Ascending aorta (tissue), 2 donors: Measurements from ENCODE around the gene FHOD1. TPM values are rescaled to one million over a fixed set of nuclear protein-coding genes. Genes with fewer than 3 reads are reported as not detected.
A peak's percentile ranks its signal among the peaks of the same experiment; 100 is the strongest.

Source experiments
- DNase-seq, 2 donors: peaks; one replicate each; pipeline ENCODE4 v3.0.0-alpha.2; 2019; ENCODE audit warnings: low spot score in 2 of 2
- H3K27ac ChIP-seq, 2 donors: fragments of 200-600 bp; sonication (generic); one replicate each; pipeline ENCODE4 v1.5.1; 2016 to 2017; ENCODE audit warnings: mild to moderate bottlenecking in 1 of 2
- H3K27me3 ChIP-seq: fragments of 200-600 bp; sonication (generic); one replicate; pipeline ENCODE4 v1.5.1; 2017
- H3K36me3 ChIP-seq, 2 donors: fragments of 200-600 bp; sonication (generic); one replicate each; pipeline ENCODE4 v1.5.1; 2016
- H3K4me1 ChIP-seq, 2 donors: fragments of 200-600 bp; sonication (generic); one replicate each; pipeline ENCODE4 v1.5.1; 2016 to 2017; ENCODE audit warnings: mild to moderate bottlenecking in 1 of 2
- H3K4me3 ChIP-seq, 2 donors: fragments of 200-600 bp; sonication (generic); one replicate each; pipeline ENCODE4 v1.5.1; 2016 to 2017; ENCODE audit warnings: mild to moderate bottlenecking in 1 of 2
- H3K9me3 ChIP-seq, 2 donors: fragments of 200-600 bp; sonication (generic); one replicate each; pipeline ENCODE4 v1.5.1; 2016
- intact Hi-C: fragments of 100-400 bp; cut with DNase I; formaldehyde crosslinking; loops from one replicate; pipeline ENCODE4 v1.15.1; 2023
- total RNA-seq: library from RNA; depleted of rRNA; stranded (reverse); fragments of >200 nt; gene quantifications from one replicate; pipeline ENCODE4 v1.1.0, GENCODE V29; 2016
- TF ChIP-seq, protein P1 (sequence below), 3 experiments: fragments of 200-600 bp in 2 of 3; fragments of 450-650 bp in 1 of 3; sonication (generic) in 2 of 3; IDR thresholded peaks; one replicate each; pipeline ENCODE4 v1.5.1; 2016 to 2019; ENCODE audit warnings: antibody characterized with exemption in 3 of 3, mild to moderate bottlenecking in 1 of 3, moderate library complexity in 1 of 3

The FHOD1 gene
- total RNA-seq, 1 donor from 2014 or later: 20.2 TPM

DNA sequence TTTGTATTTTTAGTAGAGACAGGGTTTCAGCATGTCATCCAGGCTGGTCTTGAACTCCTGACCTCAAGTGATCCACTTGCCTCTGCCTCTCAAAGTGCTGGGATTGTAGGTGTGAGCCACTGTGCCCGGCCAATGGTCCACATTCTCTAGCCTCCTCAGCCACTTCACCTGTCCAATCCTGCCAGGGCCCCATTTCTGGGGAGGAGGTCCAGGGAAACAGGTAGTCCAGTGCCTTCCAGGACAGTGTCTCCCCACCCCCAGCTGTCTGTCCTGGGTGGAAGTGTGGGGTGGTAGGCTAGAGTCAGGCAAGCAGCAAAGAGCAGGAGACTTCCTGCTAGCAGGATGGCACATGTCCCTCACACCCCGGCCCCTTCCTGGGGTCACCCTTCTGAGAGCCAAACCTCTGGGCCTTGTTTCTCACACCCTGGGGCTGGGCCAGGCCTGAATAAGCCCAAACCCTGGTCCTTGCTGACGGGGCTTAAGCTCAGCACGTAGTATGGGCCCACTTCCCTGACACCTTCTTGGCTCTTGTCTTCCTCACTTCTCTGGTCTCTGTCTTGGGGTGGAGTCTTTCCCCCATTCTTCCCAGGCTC lies 5.0 kb downstream of the FHOD1 start:
- Histone ChIP-seq H3K9me3 (no peaks in the 10 kb centered on the region), H3K4me1 (peaks cover 18 to 32% of the 10 kb centered on the region in 2 donors), H3K27me3 (no peaks in the 10 kb centered on the region)

DNA sequence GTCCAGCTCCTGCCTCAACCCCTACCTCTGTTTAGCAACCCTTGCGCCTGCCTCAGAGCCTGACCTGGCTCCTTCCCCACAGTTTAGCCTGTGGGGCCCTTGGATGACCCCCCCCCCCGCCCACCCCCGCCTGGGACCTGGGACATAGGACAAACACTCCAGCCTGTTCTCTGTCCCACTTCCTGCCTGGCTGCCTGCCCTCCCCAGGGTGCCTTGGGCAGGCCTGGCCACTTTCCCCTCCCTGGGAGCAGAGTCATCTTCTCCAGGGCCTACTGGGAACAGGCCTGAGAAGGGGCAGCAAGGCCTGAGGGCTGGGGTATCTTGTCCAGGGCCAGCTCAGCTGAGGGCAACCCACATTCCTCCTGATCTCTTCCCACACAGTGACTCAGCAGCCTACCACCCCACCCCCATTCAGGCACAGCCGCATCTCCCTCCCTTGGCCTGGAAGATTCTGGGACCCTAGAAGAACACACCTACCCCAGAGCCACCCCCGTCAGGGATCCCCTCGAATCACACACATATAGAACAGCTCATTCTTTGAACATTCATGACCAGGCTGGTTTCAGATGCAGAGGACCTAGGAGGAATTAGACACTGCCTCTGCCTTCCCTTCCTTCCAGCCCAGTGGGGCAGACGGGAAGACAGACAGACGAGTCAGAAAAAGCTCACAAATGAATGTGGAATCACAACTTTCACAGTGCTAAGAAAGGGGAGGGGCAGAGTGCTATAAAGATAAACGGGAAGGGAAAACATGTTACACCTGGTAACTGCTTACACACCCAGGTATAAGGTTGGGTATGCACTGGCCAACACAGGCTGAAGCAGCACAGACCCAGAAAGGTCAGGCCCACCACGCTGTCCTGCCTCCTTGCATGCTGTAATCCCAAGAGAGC lies 6.0 kb downstream of the FHOD1 start:
- H3K36me3 ChIP-seq: peaks cover 24 to 28% of the 10 kb centered on the region in 2 donors
- TF ChIP-seq, protein P1, sequence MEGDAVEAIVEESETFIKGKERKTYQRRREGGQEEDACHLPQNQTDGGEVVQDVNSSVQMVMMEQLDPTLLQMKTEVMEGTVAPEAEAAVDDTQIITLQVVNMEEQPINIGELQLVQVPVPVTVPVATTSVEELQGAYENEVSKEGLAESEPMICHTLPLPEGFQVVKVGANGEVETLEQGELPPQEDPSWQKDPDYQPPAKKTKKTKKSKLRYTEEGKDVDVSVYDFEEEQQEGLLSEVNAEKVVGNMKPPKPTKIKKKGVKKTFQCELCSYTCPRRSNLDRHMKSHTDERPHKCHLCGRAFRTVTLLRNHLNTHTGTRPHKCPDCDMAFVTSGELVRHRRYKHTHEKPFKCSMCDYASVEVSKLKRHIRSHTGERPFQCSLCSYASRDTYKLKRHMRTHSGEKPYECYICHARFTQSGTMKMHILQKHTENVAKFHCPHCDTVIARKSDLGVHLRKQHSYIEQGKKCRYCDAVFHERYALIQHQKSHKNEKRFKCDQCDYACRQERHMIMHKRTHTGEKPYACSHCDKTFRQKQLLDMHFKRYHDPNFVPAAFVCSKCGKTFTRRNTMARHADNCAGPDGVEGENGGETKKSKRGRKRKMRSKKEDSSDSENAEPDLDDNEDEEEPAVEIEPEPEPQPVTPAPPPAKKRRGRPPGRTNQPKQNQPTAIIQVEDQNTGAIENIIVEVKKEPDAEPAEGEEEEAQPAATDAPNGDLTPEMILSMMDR (IDR thresholded peaks at IDR 0.05): no peak
- H3K27ac ChIP-seq: peak overlapping the region; percentile 87
- H3K4me3 ChIP-seq: no peak overlapping the region
- no peaks in the 10 kb centered on the region for H3K27me3 ChIP-seq
- DNase-seq: peak in 1 of 2 donors; percentile 83
- intact Hi-C loops: loop anchor here (10.0 kb wide), 3 partner anchors 424 to 604 kb away; partner anchors contain the start of genes ACD, C16orf86, CENPT and ENKD1
- H3K4me1 ChIP-seq: peaks cover 18 to 32% of the 10 kb centered on the region in 2 donors
- H3K9me3 ChIP-seq: no peaks in the 10 kb centered on the region

More for the DNA sequence above, 5.0 kb downstream of the FHOD1 start:
- DNase-seq: no peak
- TF ChIP-seq, protein P1 (IDR thresholded peaks at IDR 0.05): no peak
- intact Hi-C loops: loop anchor here (10.0 kb wide), 3 partner anchors 423 to 603 kb away; partner anchors contain the start of genes ACD, C16orf86, CENPT and ENKD1
- Histone ChIP-seq H3K4me3 (no peak overlapping the region), H3K27ac (peak overlapping the region; percentile 87), H3K36me3 (peaks cover 14 to 19% of the 10 kb centered on the region in 2 donors)

DNA sequence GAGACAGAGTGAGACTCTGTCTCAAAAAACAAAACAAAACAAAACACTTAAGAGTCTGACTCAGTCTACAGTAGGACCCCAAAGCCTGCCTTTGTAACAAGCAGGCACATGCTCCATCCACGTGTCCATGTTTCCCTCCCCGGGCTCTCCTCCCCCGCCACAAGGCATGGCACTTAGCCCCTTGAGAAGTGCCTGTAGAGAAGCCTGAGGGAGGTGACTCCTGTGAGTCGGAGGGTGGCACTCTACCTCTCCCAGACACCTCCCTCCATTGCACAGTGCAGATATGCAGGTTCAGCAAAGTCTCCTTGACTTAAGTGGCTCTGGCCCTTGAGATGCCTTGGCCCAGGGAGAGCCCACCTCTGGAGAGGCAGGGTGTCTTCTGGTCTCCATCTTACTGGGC lies 6.8 kb downstream of the FHOD1 start:
- H3K27me3 ChIP-seq: no peaks in the 10 kb centered on the region
- intact Hi-C loops: loop anchor here (10.0 kb wide), 3 partner anchors 424 to 604 kb away; partner anchors contain the start of genes ACD, C16orf86, CENPT and ENKD1
- DNase-seq: no peak
- peaks cover 31 to 34% of the 10 kb centered on the region in 2 donors for H3K36me3 ChIP-seq
- TF ChIP-seq, protein P1 (IDR thresholded peaks at IDR 0.05): no peak
- H3K9me3 ChIP-seq: no peaks in the 10 kb centered on the region
- peaks cover 12 to 26% of the 10 kb centered on the region in 2 donors for H3K4me1 ChIP-seq
- H3K27ac ChIP-seq: peak overlapping the region; percentile 87
- no peak overlapping the region for H3K4me3 ChIP-seq

DNA sequence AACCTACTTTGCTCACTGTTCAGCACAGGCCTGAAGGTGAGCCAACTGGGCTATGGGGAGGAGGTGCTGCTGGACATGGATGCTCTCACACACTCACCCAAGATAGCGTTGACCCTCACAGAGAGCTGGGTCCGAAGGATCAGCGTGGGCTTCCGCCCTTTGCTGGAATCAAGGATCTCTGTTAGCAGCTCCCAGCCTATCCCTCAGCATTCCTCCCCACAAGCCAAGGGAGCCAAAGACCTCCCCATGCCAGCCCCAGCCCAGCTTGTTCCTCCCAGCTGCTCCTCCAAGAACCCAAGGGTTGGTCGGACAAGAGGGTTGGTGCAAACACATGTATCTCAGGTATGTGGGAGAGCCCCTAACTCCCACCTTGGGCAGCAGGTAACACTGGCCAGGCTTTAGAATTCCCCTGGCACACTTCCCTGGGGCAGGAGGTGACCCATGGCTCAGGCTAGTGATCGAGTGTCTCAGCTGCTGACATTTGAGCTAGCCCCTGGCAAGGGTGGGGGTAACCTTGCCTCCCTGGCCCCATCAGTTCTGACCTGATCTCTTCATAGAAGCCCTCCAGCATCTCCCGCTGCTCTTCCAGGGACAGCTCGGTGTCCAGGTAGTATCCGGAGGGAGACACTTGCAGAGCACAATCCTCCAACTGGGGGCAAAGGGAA lies 8.3 kb downstream of the FHOD1 start:
- no peak overlapping the region for H3K27ac ChIP-seq
- TF ChIP-seq, protein P1 (IDR thresholded peaks at IDR 0.05): no peak
- no peak for DNase-seq
- H3K9me3 ChIP-seq: no peaks in the 10 kb centered on the region
- peaks cover 5 to 17% of the 10 kb centered on the region in 2 donors for H3K4me1 ChIP-seq
- H3K27me3 ChIP-seq: no peaks in the 10 kb centered on the region
- intact Hi-C loops: no loop called here
- H3K4me3 ChIP-seq: no peak overlapping the region
- peaks cover 47 to 49% of the 10 kb centered on the region in 2 donors for H3K36me3 ChIP-seq

DNA sequence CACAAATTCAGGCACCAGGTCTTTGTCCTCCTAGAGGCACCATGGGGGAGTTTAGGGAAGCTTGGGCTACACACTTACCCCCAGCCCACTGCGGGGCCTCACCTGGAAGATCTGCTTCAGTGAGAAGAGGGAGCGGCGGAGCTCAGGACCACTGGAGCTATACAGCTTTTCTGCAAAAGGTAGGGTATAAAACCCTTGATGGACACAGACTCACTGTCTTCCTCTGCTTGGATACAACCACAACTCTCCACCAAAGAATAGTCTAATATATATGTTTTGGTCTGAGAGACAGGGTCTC lies 9.1 kb downstream of the FHOD1 start:
- no peak for DNase-seq
- H3K27ac ChIP-seq: no peak overlapping the region
- intact Hi-C loops: no loop called here
- H3K36me3 ChIP-seq: peaks cover 54 to 56% of the 10 kb centered on the region in 2 donors
- no peak overlapping the region for H3K4me3 ChIP-seq
- H3K27me3 ChIP-seq: no peaks in the 10 kb centered on the region
- H3K9me3 ChIP-seq: no peaks in the 10 kb centered on the region
- TF ChIP-seq, protein P1 (IDR thresholded peaks at IDR 0.05): no peak
- H3K4me1 ChIP-seq: peaks cover 5 to 17% of the 10 kb centered on the region in 2 donors
